Testis (tissue), 3 donors: Measurements from ENCODE around the gene BMP7. TPM values are rescaled to one million over a fixed set of nuclear protein-coding genes. Genes with fewer than 3 reads are reported as not detected.

Experiments
- DNase-seq: peaks from one replicate; pipeline ENCODE4 v3.0.0-alpha.2; 2019
- H3K27ac ChIP-seq, 2 donors: fragments of 200-600 bp; sonication (generic); one replicate each; pipeline ENCODE4 v1.5.1; 2019
- H3K27me3 ChIP-seq: fragments of 200-600 bp; sonication (generic); one replicate; pipeline ENCODE4 v1.5.1; 2019
- H3K36me3 ChIP-seq: fragments of 200-600 bp; sonication (generic); one replicate; pipeline ENCODE4 v1.5.1; 2017; ENCODE audit warnings: low read depth; ENCODE audit errors: missing control alignments
- H3K4me1 ChIP-seq: fragments of 200-600 bp; sonication (generic); one replicate; pipeline ENCODE4 v1.5.1; 2019
- H3K4me3 ChIP-seq, 2 donors: fragments of 200-600 bp; sonication (generic); one replicate each; pipeline ENCODE4 v1.5.1; 2017 to 2019
- H3K9me3 ChIP-seq: fragments of 200-600 bp; sonication (generic); one replicate; pipeline ENCODE4 v1.5.1; 2017
- POLR2A ChIP-seq: fragments of 450-650 bp; IDR thresholded peaks from one replicate; pipeline ENCODE4 v1.6.1; 2017; ENCODE audit warnings: antibody characterized with exemption, mild to moderate bottlenecking, moderate library complexity
- WGBS, 2 donors: methylation state at CpG; one replicate each; pipeline ENCODE4 v1.1.5; 2018; 5-methylcytosine and 5-hydroxymethylcytosine counted together
- intact Hi-C: fragments of 100-400 bp; cut with DNase I; formaldehyde crosslinking; loops from one replicate; pipeline ENCODE4 v1.15.1; 2023; ENCODE audit warnings: low total_unique reads
- polyA plus RNA-seq: library from polyadenylated mRNA; stranded (reverse); fragments of 350-450 nt; fragmentation: Illumina TruSeq; extraction: RNeasy Lipid Tissue Mini Kit (QIAGEN cat#74804); gene quantifications from one replicate; pipeline ENCODE4 v1.2.3, GENCODE V29; 2014; ENCODE audit warnings: low read depth, low replicate concordance; ENCODE audit not compliant: insufficient read depth
- total RNA-seq, 2 donors: library from RNA; depleted of rRNA; stranded (reverse); fragments of >200 nt; gene quantifications; one replicate each; pipeline ENCODE4 v1.2.3, GENCODE V29; 2016
- TF ChIP-seq, protein P1 (sequence below), 3 experiments: fragments of 450-650 bp in 2 of 3; fragments of 200-600 bp in 1 of 3; sonication (generic) in 1 of 3; IDR thresholded peaks; one replicate each; pipeline ENCODE4 v1.5.1; 2016 to 2019; ENCODE audit warnings: antibody characterized with exemption in 3 of 3, mild to moderate bottlenecking in 2 of 3, moderate library complexity in 1 of 3

The BMP7 gene
- total and polyA plus RNA-seq, 3 donors from 2014 or later, result 2.4 to 7.1 (median 3.3) TPM

- Histone ChIP-seq H3K27me3 (no peaks in the 10 kb centered on the region), H3K4me3 (no peak overlapping the region), H3K27ac (no peak overlapping the region), H3K36me3 (no peaks in the 10 kb centered on the region), H3K4me1 (no peaks in the 10 kb centered on the region), H3K9me3 (no peaks in the 10 kb centered on the region)
- DNase-seq, result no peak
- WGBS, 2 donors, result 88 to 93% methylated on average over 11 to 18 of the region's 18 CpGs
- TF ChIP-seq, protein P1, sequence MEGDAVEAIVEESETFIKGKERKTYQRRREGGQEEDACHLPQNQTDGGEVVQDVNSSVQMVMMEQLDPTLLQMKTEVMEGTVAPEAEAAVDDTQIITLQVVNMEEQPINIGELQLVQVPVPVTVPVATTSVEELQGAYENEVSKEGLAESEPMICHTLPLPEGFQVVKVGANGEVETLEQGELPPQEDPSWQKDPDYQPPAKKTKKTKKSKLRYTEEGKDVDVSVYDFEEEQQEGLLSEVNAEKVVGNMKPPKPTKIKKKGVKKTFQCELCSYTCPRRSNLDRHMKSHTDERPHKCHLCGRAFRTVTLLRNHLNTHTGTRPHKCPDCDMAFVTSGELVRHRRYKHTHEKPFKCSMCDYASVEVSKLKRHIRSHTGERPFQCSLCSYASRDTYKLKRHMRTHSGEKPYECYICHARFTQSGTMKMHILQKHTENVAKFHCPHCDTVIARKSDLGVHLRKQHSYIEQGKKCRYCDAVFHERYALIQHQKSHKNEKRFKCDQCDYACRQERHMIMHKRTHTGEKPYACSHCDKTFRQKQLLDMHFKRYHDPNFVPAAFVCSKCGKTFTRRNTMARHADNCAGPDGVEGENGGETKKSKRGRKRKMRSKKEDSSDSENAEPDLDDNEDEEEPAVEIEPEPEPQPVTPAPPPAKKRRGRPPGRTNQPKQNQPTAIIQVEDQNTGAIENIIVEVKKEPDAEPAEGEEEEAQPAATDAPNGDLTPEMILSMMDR (IDR thresholded peaks at IDR 0.05), result no peak
- no peak for TF ChIP-seq POLR2A
- intact Hi-C loops, result no loop called here
These were observed 99.7 kb downstream of the BMP7 start for GRCh38 chr20:57166568-57167291.

- Histone ChIP-seq H3K4me1 (no peaks in the 10 kb centered on the region), H3K36me3 (no peaks in the 10 kb centered on the region), H3K4me3 (no peak overlapping the region), H3K27ac (no peak overlapping the region), H3K27me3 (no peaks in the 10 kb centered on the region), H3K9me3 (no peaks in the 10 kb centered on the region)
- no peak for DNase-seq
- WGBS, 2 donors, result 85 to 98% methylated on average over 11 to 13 of the region's 13 CpGs
- intact Hi-C loops, result no loop called here
- TF ChIP-seq, protein P1 (IDR thresholded peaks at IDR 0.05), result no peak
- no peak for TF ChIP-seq POLR2A
These were observed 100.9 kb downstream of the BMP7 start for GRCh38 chr20:57165427-57166004.

DNA sequence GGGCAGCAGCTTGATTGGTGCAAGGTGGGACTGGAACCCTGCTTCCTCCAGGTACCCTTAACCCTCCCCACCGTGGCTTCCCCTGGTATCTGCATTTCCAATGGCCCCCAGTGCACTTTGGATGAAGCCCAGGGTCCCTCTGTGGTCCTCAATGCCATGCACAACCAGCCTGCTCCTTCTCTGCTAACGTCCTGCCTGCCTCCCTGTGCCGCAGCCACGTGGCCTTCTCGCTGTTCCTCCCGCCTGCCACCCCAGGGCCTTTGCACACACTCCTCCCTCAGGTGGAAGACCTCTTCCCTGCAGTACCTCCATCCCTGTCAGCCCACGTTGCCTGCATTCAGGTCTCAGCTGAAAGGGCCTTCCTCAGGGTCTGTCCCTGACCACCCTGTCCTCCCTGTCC is 101.6 kb downstream of the BMP7 start:
- intact Hi-C loops, result no loop called here
- WGBS, 2 donors, result 90% methylated on average over 7 of the region's 7 CpGs

GRCh38 chr20:57163041-57163440 is 103.4 kb downstream of the BMP7 start:
- no peak overlapping the region for H3K4me3 ChIP-seq
- H3K9me3 ChIP-seq, result no peaks in the 10 kb centered on the region
- no peak overlapping the region for H3K27ac ChIP-seq
- TF ChIP-seq, protein P1 (IDR thresholded peaks at IDR 0.05), result no peak
- no peak for TF ChIP-seq POLR2A
- no peaks in the 10 kb centered on the region for H3K36me3 ChIP-seq
- intact Hi-C loops, result no loop called here
- no peaks in the 10 kb centered on the region for H3K4me1 ChIP-seq
- no peak for DNase-seq
- WGBS, 2 donors, result 63 to 75% methylated on average over 2 of the region's 2 CpGs
- no peaks in the 10 kb centered on the region for H3K27me3 ChIP-seq

More for the DNA sequence above, 101.6 kb downstream of the BMP7 start:
- Histone ChIP-seq H3K27me3 (no peaks in the 10 kb centered on the region), H3K36me3 (no peaks in the 10 kb centered on the region), H3K9me3 (no peaks in the 10 kb centered on the region), H3K4me3 (no peak overlapping the region), H3K4me1 (no peaks in the 10 kb centered on the region), H3K27ac (no peak overlapping the region)
- DNase-seq, result no peak
- TF ChIP-seq, protein P1 (IDR thresholded peaks at IDR 0.05), result no peak
- no peak for TF ChIP-seq POLR2A

DNA sequence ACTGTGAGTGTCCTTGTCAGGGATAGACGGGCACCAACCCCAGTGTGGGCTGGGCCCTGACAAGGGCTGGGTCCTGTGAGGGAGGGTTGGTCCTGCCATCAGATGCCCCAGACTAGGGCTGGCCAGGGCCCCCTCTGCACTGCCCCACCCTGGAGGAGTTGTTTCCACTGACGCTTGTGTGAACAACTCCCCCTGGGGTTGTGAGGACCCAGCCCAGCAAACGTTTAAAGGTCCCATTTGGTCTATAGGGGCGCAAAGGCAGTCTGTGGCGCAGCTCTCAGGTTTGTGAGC is 104.1 kb downstream of the BMP7 start:
- no peak overlapping the region for H3K27ac ChIP-seq
- TF ChIP-seq, protein P1 (IDR thresholded peaks at IDR 0.05), result no peak
- TF ChIP-seq POLR2A, result no peak
- no peaks in the 10 kb centered on the region for H3K36me3 ChIP-seq
- intact Hi-C loops, result no loop called here
- DNase-seq, result no peak
- H3K27me3 ChIP-seq, result no peaks in the 10 kb centered on the region
- H3K9me3 ChIP-seq, result no peaks in the 10 kb centered on the region
- no peaks in the 10 kb centered on the region for H3K4me1 ChIP-seq
- no peak overlapping the region for H3K4me3 ChIP-seq
- WGBS, 2 donors, result 63 to 67% methylated on average over 1 to 5 of the region's 5 CpGs
